GM23248 (cell line): ENCODE measurements around the gene SSR2. TPM values are rescaled to one million over a fixed set of nuclear protein-coding genes. Genes with fewer than 3 reads are reported as not detected.
A peak's percentile ranks its signal among the peaks of the same experiment; 100 is the strongest.

ENCODE experiments used
- DNase-seq: peaks from one replicate; pipeline ENCODE4 v3.0.0-alpha.2; 2015
- H2AFZ ChIP-seq: fragments of 200-600 bp; sonication (generic); 2 replicates; pipeline ENCODE4 v1.6.1; 2016; ENCODE audit warnings: antibody characterized with exemption
- H3F3A ChIP-seq: fragments of 200-600 bp; sonication (generic); 2 replicates; pipeline ENCODE4 v1.6.1; 2016; ENCODE audit warnings: mild to moderate bottlenecking, antibody characterized with exemption, mixed run types; ENCODE audit not compliant: insufficient read depth
- H3K27ac ChIP-seq: fragments of 200-600 bp; sonication (generic); 2 replicates; pipeline ENCODE4 v1.5.1; 2016; ENCODE audit warnings: mild to moderate bottlenecking
- H3K27me3 ChIP-seq: fragments of 200-600 bp; sonication (generic); replicated peaks from 2 replicates; pipeline ENCODE4 v1.6.1; 2016; ENCODE audit warnings: mild to moderate bottlenecking; ENCODE audit not compliant: insufficient read depth
- H3K36me3 ChIP-seq: fragments of 200-600 bp; sonication (generic); 2 replicates; pipeline ENCODE4 v1.6.1; 2016; ENCODE audit warnings: low read depth, mild to moderate bottlenecking
- H3K4me1 ChIP-seq: fragments of 200-600 bp; sonication (generic); 2 replicates; pipeline ENCODE4 v1.6.1; 2016; ENCODE audit warnings: mild to moderate bottlenecking; ENCODE audit not compliant: insufficient read depth
- H3K4me2 ChIP-seq: fragments of 200-600 bp; sonication (generic); one replicate; pipeline ENCODE4 v1.6.1; 2016; ENCODE audit warnings: mild to moderate bottlenecking; ENCODE audit not compliant: unreplicated experiment
- H3K4me3 ChIP-seq: fragments of 200-600 bp; sonication (generic); 2 replicates; pipeline ENCODE4 v1.5.1; 2016; ENCODE audit warnings: mild to moderate bottlenecking
- H3K79me2 ChIP-seq: fragments of 200-600 bp; sonication (generic); 2 replicates; pipeline ENCODE4 v1.6.1; 2016; ENCODE audit warnings: mild to moderate bottlenecking; ENCODE audit not compliant: insufficient read depth
- H3K9ac ChIP-seq: fragments of 200-600 bp; sonication (generic); 2 replicates; pipeline ENCODE4 v1.6.1; 2016; ENCODE audit warnings: mild to moderate bottlenecking
- H3K9me2 ChIP-seq: fragments of 200-600 bp; sonication (generic); 2 replicates; pipeline ENCODE4 v1.6.1; 2016; ENCODE audit warnings: mixed run types, mild to moderate bottlenecking, moderate library complexity; ENCODE audit not compliant: insufficient read depth
- H3K9me3 ChIP-seq: fragments of 200-600 bp; sonication (generic); one replicate; pipeline ENCODE4 v1.6.1; 2017; ENCODE audit warnings: low read depth
- H4K20me1 ChIP-seq: fragments of 200-600 bp; sonication (generic); 2 replicates; pipeline ENCODE4 v1.6.0; 2016; ENCODE audit not compliant: insufficient read depth
- EZH2 ChIP-seq: fragments of 200-600 bp; sonication (generic); IDR thresholded peaks from 2 replicates; pipeline ENCODE4 v1.6.1; 2018; ENCODE audit warnings: antibody characterized with exemption, mild to moderate bottlenecking; ENCODE audit not compliant: insufficient read depth, poor library complexity, severe bottlenecking
- EZH2phosphoT487 ChIP-seq: fragments of 200-600 bp; sonication (generic); IDR thresholded peaks from 2 replicates; pipeline ENCODE4 v1.6.1; 2018; ENCODE audit warnings: antibody characterized with exemption, moderate library complexity, mild to moderate bottlenecking, low read depth; ENCODE audit not compliant: insufficient read depth
- WGBS, 2 experiments: methylation state at CpG; one replicate each; pipeline ENCODE4 v1.1.6; 2015 to 2017; ENCODE audit warnings: low lambda C conversion rate in 2 of 2, low coverage in 1 of 2; ENCODE audit errors: missing lambda C conversion rate in 2 of 2; 5-methylcytosine and 5-hydroxymethylcytosine counted together
- in situ Hi-C: fragments of 300-500 bp; cut with MboI; formaldehyde crosslinking; loops from 2 replicates; pipeline ENCODE4 v1.15.0; 2020
- polyA plus RNA-seq: library from polyadenylated mRNA; unstranded; fragments of >200 nt; fragmentation: Nextera tagmentation; extraction: Ambion mirVana; gene quantifications from 2 replicates; pipeline ENCODE4 v1.2.1, GENCODE V29; 2016
- total RNA-seq: library from RNA; depleted of rRNA; stranded (reverse); fragments of >200 nt; shearing (Covaris generic); gene quantifications from 2 replicates; pipeline ENCODE4 v1.2.3, GENCODE V29; 2014

SSR2 gene
- total and polyA plus RNA-seq, 2 experiments from 2014 or later: 318 to 695 TPM

- peaks cover 3% of the 10 kb centered on the region; the same call in 1 of the 2 replicates for H3K79me2 ChIP-seq
- H3K9me3 ChIP-seq: no peaks in the 10 kb centered on the region
- no peak within 1 kb of the TSS for H3K4me3 ChIP-seq
- no peaks in the 10 kb centered on the region for H3K9me2 ChIP-seq
- H3K4me2 ChIP-seq: no peak within 1 kb of the TSS
- H2AFZ ChIP-seq: no peak within 1 kb of the TSS
- H3K27me3 ChIP-seq: no peaks in the 10 kb centered on the region
- no peaks in the 10 kb centered on the region for H3K36me3 ChIP-seq
- no peaks in the 10 kb centered on the region for H3F3A ChIP-seq
- in situ Hi-C loops: no loop called here
- no peak within 1 kb of the TSS for H3K9ac ChIP-seq
- WGBS, 2 experiments: 52 to 55% methylated on average over 11 of the region's 11 CpGs
- no peak for TF ChIP-seq EZH2
- TF ChIP-seq EZH2phosphoT487: no peak
- no peak within 1 kb of the TSS for H3K27ac ChIP-seq
- no peak for DNase-seq
- H3K4me1 ChIP-seq: peaks cover 1% of the 10 kb centered on the region; the same call in 1 of the 2 replicates
- H4K20me1 ChIP-seq: no peaks in the 10 kb centered on the region
These were observed 40.3 kb upstream of the SSR2 start, which contains the start of gene RAB25 for GRCh38 chr1:156060937-156061636. RAB25 (plus strand) TSS chr1:156061160; CDS start chr1:156061401, 241 bp downstream.

GRCh38 chr1:156056326-156056849 lies 35.6 kb upstream of the SSR2 start:
- no peak for DNase-seq
- Histone ChIP-seq H3K4me2 (no peak overlapping the region), H3K9me3 (no peaks in the 10 kb centered on the region), H3K9me2 (no peaks in the 10 kb centered on the region), H3F3A (peaks cover 4% of the 10 kb centered on the region; the same call in 1 of the 2 replicates), H2AFZ (no peak overlapping the region), H3K27ac (no peak overlapping the region), H4K20me1 (no peaks in the 10 kb centered on the region), H3K4me1 (peaks cover 8% of the 10 kb centered on the region), H3K4me3 (no peak overlapping the region), H3K9ac (no peak overlapping the region), H3K79me2 (peaks cover 27% of the 10 kb centered on the region), H3K27me3 (no peaks in the 10 kb centered on the region), H3K36me3 (no peaks in the 10 kb centered on the region)
- 100% methylated on average over 1 of the region's 1 CpG for WGBS, 2 experiments
- in situ Hi-C loops: no loop called here
- TF ChIP-seq EZH2 (no peak), EZH2phosphoT487 (no peak)

GRCh38 chr1:156055281-156056048 lies 34.7 kb upstream of the SSR2 start:
- TF ChIP-seq EZH2phosphoT487 (no peak), EZH2 (no peak)
- H3K79me2 ChIP-seq: peaks cover 27% of the 10 kb centered on the region
- DNase-seq: peak; percentile 54
- H3K27ac ChIP-seq: peak overlapping the region; percentile 42
- H3K9me3 ChIP-seq: no peaks in the 10 kb centered on the region
- H4K20me1 ChIP-seq: no peaks in the 10 kb centered on the region
- H3K9me2 ChIP-seq: no peaks in the 10 kb centered on the region
- H3K4me3 ChIP-seq: peak overlapping the region; percentile 86
- in situ Hi-C loops: no loop called here
- no peaks in the 10 kb centered on the region for H3K27me3 ChIP-seq
- peaks cover 8% of the 10 kb centered on the region for H3K4me1 ChIP-seq
- 21 to 24% methylated on average over 17 of the region's 17 CpGs for WGBS, 2 experiments
- H3K9ac ChIP-seq: peak overlapping the region; percentile 83
- peak overlapping the region; percentile 90 for H3K4me2 ChIP-seq
- no peaks in the 10 kb centered on the region for H3K36me3 ChIP-seq
- H2AFZ ChIP-seq: peak overlapping the region; percentile 94
- peaks cover 4% of the 10 kb centered on the region; the same call in 1 of the 2 replicates for H3F3A ChIP-seq

- H3K9me2 ChIP-seq: no peaks in the 10 kb centered on the region
- H3K4me1 ChIP-seq: peaks cover 8% of the 10 kb centered on the region
- H4K20me1 ChIP-seq: no peaks in the 10 kb centered on the region
- in situ Hi-C loops: no loop called here
- peak within 1 kb of the TSS; percentile 94 for H2AFZ ChIP-seq
- peak within 1 kb of the TSS; percentile 83 for H3K9ac ChIP-seq
- H3K4me3 ChIP-seq: peak within 1 kb of the TSS; percentile 86
- 1% methylated on average over 33 to 51 of the region's 53 CpGs for WGBS, 2 experiments
- H3K27me3 ChIP-seq: no peaks in the 10 kb centered on the region
- peaks cover 27% of the 10 kb centered on the region for H3K79me2 ChIP-seq
- peak; percentile 99 for DNase-seq
- TF ChIP-seq EZH2phosphoT487 (no peak), EZH2 (no peak)
- no peaks in the 10 kb centered on the region for H3K9me3 ChIP-seq
- H3F3A ChIP-seq: peaks cover 4% of the 10 kb centered on the region; the same call in 1 of the 2 replicates
- H3K36me3 ChIP-seq: no peaks in the 10 kb centered on the region
- H3K4me2 ChIP-seq: peak within 1 kb of the TSS; percentile 95
- peak within 1 kb of the TSS; percentile 83 for H3K27ac ChIP-seq
These were observed 33.9 kb upstream of the SSR2 start, which contains the start of gene LAMTOR2 for GRCh38 chr1:156054500-156055280. LAMTOR2 (plus strand) TSS chr1:156054782; CDS start chr1:156054890, 108 bp downstream.
